MCF 10A (cell line): ENCODE measurements around the gene MN1. TPM values are rescaled to one million over a fixed set of nuclear protein-coding genes. Genes with fewer than 3 reads are reported as not detected.

Source experiments
- BruUV-seq: library from RNA; stranded (reverse); fragments of 400-500 nt; replicated peaks from 2 replicates; lab custom pipeline; 2021; lab: Mats Ljungman, UMichigan
- CTCF ChIA-PET: fragments of 300-600 bp; sonication (Branson Sonifier 250); formaldehyde crosslinking; extraction: SDS; loops from one replicate; lab custom pipeline; 2021; ENCODE audit warnings: antibody characterized with exemption, inconsistent platforms; lab: Yijun Ruan, JAX
- POLR2A ChIA-PET: fragments of 300-600, 350-650 bp; sonication (Branson Sonifier 250); formaldehyde crosslinking; extraction: SDS; loops from one replicate; lab custom pipeline; 2020; ENCODE audit warnings: antibody characterized with exemption, inconsistent platforms; lab: Yijun Ruan, JAX
- DNase-seq: peaks from one replicate; pipeline ENCODE4 v3.0.0-alpha.2; 2018; ENCODE audit not compliant: unreplicated experiment
- H3K27ac Mint-ChIP-seq: one replicate; pipeline ENCODE4 v1.8.0; 2022; ENCODE audit warnings: mild to moderate bottlenecking, low read depth, mixed read lengths; ENCODE audit not compliant: unreplicated experiment
- H3K27me3 Mint-ChIP-seq: one replicate; pipeline ENCODE4 v1.8.0; 2022; ENCODE audit warnings: mixed read lengths; ENCODE audit not compliant: insufficient read depth, unreplicated experiment
- H3K36me3 Mint-ChIP-seq: one replicate; pipeline ENCODE4 v1.8.0; 2022; ENCODE audit warnings: mild to moderate bottlenecking, moderate library complexity, mixed read lengths; ENCODE audit not compliant: insufficient read depth, unreplicated experiment
- H3K4me1 Mint-ChIP-seq: one replicate; pipeline ENCODE4 v1.8.0; 2022; ENCODE audit warnings: mixed read lengths; ENCODE audit not compliant: insufficient read depth, unreplicated experiment
- H3K4me3 Mint-ChIP-seq: one replicate; pipeline ENCODE4 v1.8.0; 2022; ENCODE audit warnings: mild to moderate bottlenecking, moderate library complexity, mixed read lengths; ENCODE audit not compliant: unreplicated experiment
- H3K9me3 Mint-ChIP-seq: one replicate; pipeline ENCODE4 v1.8.0; 2022; ENCODE audit warnings: mixed read lengths; ENCODE audit not compliant: unreplicated experiment
- CTCF ChIP-seq: fragments of 200-600 bp; IDR thresholded peaks from one replicate; pipeline ENCODE4 v1.8.0; 2022; ENCODE audit warnings: antibody characterized with exemption, mild to moderate bottlenecking; ENCODE audit not compliant: unreplicated experiment
- intact Hi-C: fragments of 100-400 bp; cut with micrococcal nuclease; formaldehyde crosslinking; loops from 2 replicates; pipeline ENCODE4 v1.14.1; 2022
- total RNA-seq: library from RNA; stranded (reverse); gene quantifications from 2 replicates; pipeline ENCODE4 v1.2.3, GENCODE V29; 2022

The MN1 gene
- total RNA-seq, 1 experiment from 2014 or later, result 3.9 TPM

- Mint-ChIP-seq H3K9me3 (no peaks in the 10 kb centered on the region), H3K27me3 (no peaks in the 10 kb centered on the region), H3K4me3 (no peak overlapping the region), H3K4me1 (peaks cover 4% of the 10 kb centered on the region), H3K36me3 (peaks cover 12% of the 10 kb centered on the region), H3K27ac (no peak overlapping the region)
- CTCF ChIA-PET, result interaction anchor here (0.9 kb wide), 1 partner anchor 288 kb away, joined by 3 read pairs; no protein-coding TSS in a partner anchor
- DNase-seq, result no peak
- POLR2A ChIA-PET, result no interaction called here
- BruUV-seq, result no TSS peak
- no peak for TF ChIP-seq CTCF
- intact Hi-C loops, result no loop called here
Observed at GRCh38 chr22:27765706-27766291, 35.8 kb downstream of the MN1 start.

- intact Hi-C loops, result no loop called here
- H3K27ac Mint-ChIP-seq, result no peak overlapping the region
- BruUV-seq, result no TSS peak
- ChIA-PET CTCF (interaction anchor here (0.5 kb wide), 1 partner anchor 1152 kb away, joined by 3 read pairs; no protein-coding TSS in a partner anchor), POLR2A (no interaction called here)
- no peaks in the 10 kb centered on the region for H3K9me3 Mint-ChIP-seq
- no peak overlapping the region for H3K4me3 Mint-ChIP-seq
- peaks cover 4% of the 10 kb centered on the region for H3K4me1 Mint-ChIP-seq
- TF ChIP-seq CTCF, result no peak
- no peak for DNase-seq
- peaks cover 12% of the 10 kb centered on the region for H3K36me3 Mint-ChIP-seq
- no peaks in the 10 kb centered on the region for H3K27me3 Mint-ChIP-seq
Observed at GRCh38 chr22:27764722-27765236, 36.8 kb downstream of the MN1 start.

GRCh38 chr22:27761665-27762064, 39.9 kb downstream of the MN1 start:
- peaks cover 12% of the 10 kb centered on the region for H3K36me3 Mint-ChIP-seq

GRCh38 chr22:27761000-27761399, 40.6 kb downstream of the MN1 start:
- intact Hi-C loops, result no loop called here
- CTCF ChIA-PET, result interaction anchor here (0.5 kb wide), 1 partner anchor 84 kb away, joined by 4 read pairs; no protein-coding TSS in a partner anchor

More at GRCh38 chr22:27761665-27762064, 39.9 kb downstream of the MN1 start:
- no peaks in the 10 kb centered on the region for H3K9me3 Mint-ChIP-seq
- H3K4me1 Mint-ChIP-seq, result peaks cover 6% of the 10 kb centered on the region
- POLR2A ChIA-PET, result no interaction called here
- BruUV-seq, result no TSS peak
- TF ChIP-seq CTCF, result no peak
- intact Hi-C loops, result no loop called here
- H3K4me3 Mint-ChIP-seq, result no peak overlapping the region
- CTCF ChIA-PET, result no interaction called here
- H3K27me3 Mint-ChIP-seq, result no peaks in the 10 kb centered on the region
- H3K27ac Mint-ChIP-seq, result no peak overlapping the region
- DNase-seq, result no peak

More at GRCh38 chr22:27761000-27761399, 40.6 kb downstream of the MN1 start:
- Mint-ChIP-seq H3K4me1 (peaks cover 6% of the 10 kb centered on the region), H3K27me3 (no peaks in the 10 kb centered on the region), H3K4me3 (no peak overlapping the region), H3K36me3 (peaks cover 7% of the 10 kb centered on the region), H3K27ac (no peak overlapping the region), H3K9me3 (no peaks in the 10 kb centered on the region)
- BruUV-seq, result no TSS peak
- POLR2A ChIA-PET, result no interaction called here
- no peak for TF ChIP-seq CTCF
- DNase-seq, result no peak
